HepG2 (cell line): ENCODE measurements around the gene LOXL3. TPM values are rescaled to one million over a fixed set of nuclear protein-coding genes. Genes with fewer than 3 reads are reported as not detected.

Experiments used
- ESRRA ChIP-seq: sonication (generic); formaldehyde crosslinking; IDR thresholded peaks from 2 replicates; pipeline ENCODE4 v1.5.1; 2020; ENCODE audit warnings: mild to moderate bottlenecking, low read depth, missing genetic modification reagents
- FOXA1 ChIP-seq, 2 experiments: fragments of 450-650 bp in 1 of 2; sonication (generic) in 1 of 2; formaldehyde crosslinking in 1 of 2; IDR thresholded peaks; 2 replicates each; pipeline versions ENCODE4 v1.4.0 to v1.6.1; 2016 to 2020; ENCODE audit warnings: missing genetic modification reagents in 1 of 2
- HINFP ChIP-seq: sonication (generic); formaldehyde crosslinking; IDR thresholded peaks from 2 replicates; pipeline ENCODE4 v1.4.0; 2020; ENCODE audit warnings: low read depth, mild to moderate bottlenecking, missing genetic modification reagents
- HIVEP1 ChIP-seq: sonication (generic); formaldehyde crosslinking; IDR thresholded peaks from 2 replicates; pipeline ENCODE4 v1.4.0; 2020; ENCODE audit warnings: mild to moderate bottlenecking, missing genetic modification reagents
- IRX3 ChIP-seq: sonication (generic); formaldehyde crosslinking; IDR thresholded peaks from 2 replicates; pipeline ENCODE4 v1.8.1; 2023; ENCODE audit warnings: mild to moderate bottlenecking, low read depth, missing genetic modification reagents, borderline replicate concordance
- PHF21A ChIP-seq: sonication (generic); formaldehyde crosslinking; IDR thresholded peaks from 2 replicates; pipeline ENCODE4 v1.5.0; 2020; ENCODE audit warnings: mild to moderate bottlenecking, missing genetic modification reagents
- PRPF4 ChIP-seq: fragments of 200-400 bp; formaldehyde crosslinking; IDR thresholded peaks from 2 replicates; pipeline ENCODE4 v1.6.1; 2016; ENCODE audit warnings: low read length, low read depth; ENCODE audit not compliant: poor library complexity, severe bottlenecking
- SNAPC5 ChIP-seq: sonication (generic); formaldehyde crosslinking; IDR thresholded peaks from 2 replicates; pipeline ENCODE4 v1.8.1; 2023; ENCODE audit warnings: mild to moderate bottlenecking, missing genetic modification reagents, borderline replicate concordance
- THAP9 ChIP-seq: sonication (generic); formaldehyde crosslinking; IDR thresholded peaks from 2 replicates; pipeline ENCODE4; 2020; ENCODE audit warnings: missing genetic modification reagents, mild to moderate bottlenecking, borderline replicate concordance
- ZNF746 ChIP-seq: sonication (generic); formaldehyde crosslinking; IDR thresholded peaks from 2 replicates; pipeline ENCODE4 v1.8.0; 2022; ENCODE audit warnings: mild to moderate bottlenecking, missing genetic modification reagents
- ZNF883 ChIP-seq: sonication (generic); formaldehyde crosslinking; IDR thresholded peaks from 2 replicates; pipeline ENCODE4 v1.5.1; 2020; ENCODE audit warnings: mild to moderate bottlenecking, missing genetic modification reagents; ENCODE audit errors: not compliant biosample characterization
- polyA plus RNA-seq, 8 experiments: library from polyadenylated mRNA; depleted of rRNA in 3 of 8; stranded (reverse) in 7 of 8; unstranded in 1 of 8; fragments of >200 nt; fragmentation: Illumina TruSeq in 4 of 8; extraction: Trizol in 4 of 8; gene quantifications; 2 replicates each; pipeline versions ENCODE4 v1.2.1 to v1.2.3, GENCODE V29; 2011 to 2016; ENCODE audit warnings: low read depth in 4 of 8, missing spikeins in 1 of 8, mixed read lengths in 1 of 8; ENCODE audit not compliant: insufficient read depth in 1 of 8
- total RNA-seq, 5 experiments: library from RNA; depleted of rRNA; stranded (reverse); fragments of >200 nt; fragmentation: Illumina TruSeq; extraction: Trizol; gene quantifications; 2 replicates each; pipeline ENCODE4 v1.2.3, GENCODE V29; 2016; ENCODE audit warnings: low read depth in 1 of 5
- TF ChIP-seq, protein P1 (sequence below): sonication (generic); formaldehyde crosslinking; IDR thresholded peaks from 2 replicates; pipeline ENCODE4 v1.4.0; 2020; ENCODE audit warnings: missing genetic modification reagents
- TF ChIP-seq, protein P2 (sequence below): sonication (generic); formaldehyde crosslinking; conservative IDR thresholded peaks from 2 replicates; pipeline ENCODE4 v1.4.0; 2020; ENCODE audit warnings: missing genetic modification reagents
- TF ChIP-seq, protein P3 (sequence below): sonication (generic); formaldehyde crosslinking; IDR thresholded peaks from 2 replicates; pipeline ENCODE4 v1.4.0; 2020; ENCODE audit warnings: missing genetic modification reagents, borderline replicate concordance

Gene LOXL3
- total and polyA plus RNA-seq, 2 of the 13 experiments (the other 11 are each of a cell fraction or from before 2014, with no cell fraction given): 0.55 to 6.5 TPM

DNA sequence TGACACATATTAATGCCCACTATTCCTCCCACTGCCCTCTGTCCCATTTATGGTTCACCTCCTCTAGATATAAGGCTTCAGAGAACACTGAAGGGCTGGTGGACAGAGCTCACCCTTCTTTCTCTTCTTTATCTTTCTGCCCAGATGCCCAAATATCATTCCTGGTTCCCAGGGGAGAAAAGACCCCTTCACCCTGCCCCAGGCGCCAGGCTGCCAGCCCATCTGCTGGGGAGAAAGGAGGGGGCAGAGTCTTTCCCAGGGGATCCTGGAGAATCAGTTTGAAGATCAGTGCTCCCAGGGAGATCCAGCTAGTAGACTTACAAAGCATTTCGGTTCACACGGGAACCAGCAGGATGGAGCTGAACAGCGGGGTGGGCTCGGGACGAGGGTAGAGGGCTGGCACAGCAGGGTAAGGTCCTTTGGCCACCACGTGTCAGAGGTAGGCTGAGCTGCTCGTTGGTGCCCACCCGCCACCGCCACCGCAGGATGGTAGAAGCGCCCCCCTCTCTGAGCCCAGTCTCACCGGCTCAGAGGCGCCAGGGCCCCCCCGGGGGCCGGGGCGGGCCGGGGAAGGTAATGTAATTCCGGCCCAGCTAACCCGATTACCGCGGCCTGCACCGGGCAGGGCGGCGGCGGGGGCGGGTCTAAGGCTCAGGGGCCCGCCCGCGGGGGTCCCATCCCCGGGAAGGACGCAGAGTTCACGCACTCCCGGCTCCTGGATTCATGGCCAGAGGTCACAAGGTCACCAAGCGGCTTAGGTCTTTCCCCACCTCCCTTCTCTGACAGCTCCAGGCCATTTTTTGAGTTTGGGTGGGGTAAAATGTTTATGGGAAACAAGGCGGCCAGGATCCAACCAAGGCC is 40.8 kb downstream of the LOXL3 start (continued):
- TF ChIP-seq, protein P1, sequence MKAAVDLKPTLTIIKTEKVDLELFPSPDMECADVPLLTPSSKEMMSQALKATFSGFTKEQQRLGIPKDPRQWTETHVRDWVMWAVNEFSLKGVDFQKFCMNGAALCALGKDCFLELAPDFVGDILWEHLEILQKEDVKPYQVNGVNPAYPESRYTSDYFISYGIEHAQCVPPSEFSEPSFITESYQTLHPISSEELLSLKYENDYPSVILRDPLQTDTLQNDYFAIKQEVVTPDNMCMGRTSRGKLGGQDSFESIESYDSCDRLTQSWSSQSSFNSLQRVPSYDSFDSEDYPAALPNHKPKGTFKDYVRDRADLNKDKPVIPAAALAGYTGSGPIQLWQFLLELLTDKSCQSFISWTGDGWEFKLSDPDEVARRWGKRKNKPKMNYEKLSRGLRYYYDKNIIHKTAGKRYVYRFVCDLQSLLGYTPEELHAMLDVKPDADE: no peak
- TF ChIP-seq ESRRA (CRISPR knock-in tag) (no peak), PRPF4 (no peak), SNAPC5 (peak; percentile 60; the same call in 1 of the 2 replicates), FOXA1 (IDR thresholded peaks at IDR 0.05) (no peak), FOXA1 (CRISPR knock-in tag; IDR thresholded peaks at IDR 0.05) (no peak), THAP9 (CRISPR knock-in tag) (no peak), PHF21A (CRISPR knock-in tag) (peak; percentile 37; the same call in 1 of the 2 replicates), HINFP (CRISPR knock-in tag) (no peak), IRX3 (no peak), HIVEP1 (CRISPR knock-in tag) (no peak), ZNF883 (CRISPR knock-in tag) (no peak), ZNF746 (CRISPR knock-in tag) (no peak)
- TF ChIP-seq, protein P2, sequence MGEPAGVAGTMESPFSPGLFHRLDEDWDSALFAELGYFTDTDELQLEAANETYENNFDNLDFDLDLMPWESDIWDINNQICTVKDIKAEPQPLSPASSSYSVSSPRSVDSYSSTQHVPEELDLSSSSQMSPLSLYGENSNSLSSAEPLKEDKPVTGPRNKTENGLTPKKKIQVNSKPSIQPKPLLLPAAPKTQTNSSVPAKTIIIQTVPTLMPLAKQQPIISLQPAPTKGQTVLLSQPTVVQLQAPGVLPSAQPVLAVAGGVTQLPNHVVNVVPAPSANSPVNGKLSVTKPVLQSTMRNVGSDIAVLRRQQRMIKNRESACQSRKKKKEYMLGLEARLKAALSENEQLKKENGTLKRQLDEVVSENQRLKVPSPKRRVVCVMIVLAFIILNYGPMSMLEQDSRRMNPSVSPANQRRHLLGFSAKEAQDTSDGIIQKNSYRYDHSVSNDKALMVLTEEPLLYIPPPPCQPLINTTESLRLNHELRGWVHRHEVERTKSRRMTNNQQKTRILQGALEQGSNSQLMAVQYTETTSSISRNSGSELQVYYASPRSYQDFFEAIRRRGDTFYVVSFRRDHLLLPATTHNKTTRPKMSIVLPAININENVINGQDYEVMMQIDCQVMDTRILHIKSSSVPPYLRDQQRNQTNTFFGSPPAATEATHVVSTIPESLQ (CRISPR knock-in tag): no peak
- TF ChIP-seq, protein P3, sequence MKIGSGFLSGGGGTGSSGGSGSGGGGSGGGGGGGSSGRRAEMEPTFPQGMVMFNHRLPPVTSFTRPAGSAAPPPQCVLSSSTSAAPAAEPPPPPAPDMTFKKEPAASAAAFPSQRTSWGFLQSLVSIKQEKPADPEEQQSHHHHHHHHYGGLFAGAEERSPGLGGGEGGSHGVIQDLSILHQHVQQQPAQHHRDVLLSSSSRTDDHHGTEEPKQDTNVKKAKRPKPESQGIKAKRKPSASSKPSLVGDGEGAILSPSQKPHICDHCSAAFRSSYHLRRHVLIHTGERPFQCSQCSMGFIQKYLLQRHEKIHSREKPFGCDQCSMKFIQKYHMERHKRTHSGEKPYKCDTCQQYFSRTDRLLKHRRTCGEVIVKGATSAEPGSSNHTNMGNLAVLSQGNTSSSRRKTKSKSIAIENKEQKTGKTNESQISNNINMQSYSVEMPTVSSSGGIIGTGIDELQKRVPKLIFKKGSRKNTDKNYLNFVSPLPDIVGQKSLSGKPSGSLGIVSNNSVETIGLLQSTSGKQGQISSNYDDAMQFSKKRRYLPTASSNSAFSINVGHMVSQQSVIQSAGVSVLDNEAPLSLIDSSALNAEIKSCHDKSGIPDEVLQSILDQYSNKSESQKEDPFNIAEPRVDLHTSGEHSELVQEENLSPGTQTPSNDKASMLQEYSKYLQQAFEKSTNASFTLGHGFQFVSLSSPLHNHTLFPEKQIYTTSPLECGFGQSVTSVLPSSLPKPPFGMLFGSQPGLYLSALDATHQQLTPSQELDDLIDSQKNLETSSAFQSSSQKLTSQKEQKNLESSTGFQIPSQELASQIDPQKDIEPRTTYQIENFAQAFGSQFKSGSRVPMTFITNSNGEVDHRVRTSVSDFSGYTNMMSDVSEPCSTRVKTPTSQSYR: no peak
